IMR-90 (cell line): ENCODE measurements around the gene ARGLU1. TPM values are rescaled to one million over a fixed set of nuclear protein-coding genes. Genes with fewer than 3 reads are reported as not detected.

ENCODE experiments used
- ATAC-seq: fragments of 200-7000 bp; cut with Tn5 transposase; 2 replicates; pipeline ENCODE4 v1.9.1; 2020; ENCODE audit warnings: low read depth, mild to moderate bottlenecking, moderate library complexity
- BruUV-seq: library from RNA; stranded (reverse); fragments of 400-500 nt; replicated peaks from 2 replicates; lab custom pipeline; 2021; lab: Mats Ljungman, UMichigan
- CTCF ChIA-PET: fragments of 300-600 bp; formaldehyde crosslinking; extraction: SDS; loops from one replicate; lab custom pipeline; 2021; ENCODE audit warnings: antibody characterized with exemption; lab: Yijun Ruan, JAX
- POLR2A ChIA-PET: fragments of 300-600 bp; sonication (Branson Sonifier 250); formaldehyde crosslinking; loops from one replicate; lab custom pipeline; 2022; ENCODE audit warnings: antibody characterized with exemption; ENCODE audit not compliant: unreplicated experiment; lab: Charles Lee
- DNase-seq: peaks from one replicate; pipeline ENCODE4 v3.0.0; 2013
- H2AFZ ChIP-seq: replicated peaks from 2 replicates; pipeline ENCODE3; 2013; ENCODE audit warnings: low read length, mild to moderate bottlenecking; ENCODE audit not compliant: poor library complexity
- H2AK5ac ChIP-seq: 2 replicates; pipeline ENCODE4 v1.6.1; 2013; ENCODE audit warnings: low read depth, low read length, inconsistent platforms
- H2AK9ac ChIP-seq: replicated peaks from 2 replicates; pipeline ENCODE3; 2013; ENCODE audit warnings: mild to moderate bottlenecking, low read depth, low read length, moderate library complexity; ENCODE audit not compliant: poor library complexity
- H2BK120ac ChIP-seq: 2 replicates; pipeline ENCODE4 v1.6.1; 2013; ENCODE audit warnings: low read depth, low read length, inconsistent platforms
- H2BK15ac ChIP-seq: 3 replicates; pipeline ENCODE4 v1.6.1; 2013; ENCODE audit warnings: low read depth, low read length, inconsistent platforms
- H2BK20ac ChIP-seq: 2 replicates; pipeline ENCODE4 v1.6.1; 2013; ENCODE audit warnings: low read depth, mild to moderate bottlenecking, inconsistent platforms, low read length, moderate library complexity
- H2BK5ac ChIP-seq: 2 replicates; pipeline ENCODE4 v1.6.1; 2013; ENCODE audit warnings: mild to moderate bottlenecking, low read depth, low read length, inconsistent platforms; ENCODE audit not compliant: poor library complexity, severe bottlenecking
- H3K14ac ChIP-seq: replicated peaks from 2 replicates; pipeline ENCODE4 v1.6.1; 2013; ENCODE audit warnings: low read depth, low read length, inconsistent platforms
- H3K18ac ChIP-seq: 2 replicates; pipeline ENCODE4 v1.6.1; 2013; ENCODE audit warnings: low read depth, low read length, control low read depth
- H3K23ac ChIP-seq: 2 replicates; pipeline ENCODE4 v1.6.1; 2013; ENCODE audit warnings: low read depth, low read length, inconsistent platforms
- H3K27ac ChIP-seq: 2 replicates; pipeline ENCODE4 v1.5.1; 2013; ENCODE audit warnings: mild to moderate bottlenecking, control low read depth, low read length; ENCODE audit not compliant: insufficient read depth
- H3K27me3 ChIP-seq: 2 replicates; pipeline ENCODE4 v1.6.1; 2013; ENCODE audit warnings: low read length; ENCODE audit not compliant: control insufficient read depth, insufficient read depth
- H3K36me3 ChIP-seq: 2 replicates; pipeline ENCODE4 v1.6.1; 2013; ENCODE audit warnings: low read length, mixed read lengths; ENCODE audit not compliant: control insufficient read depth, insufficient read depth
- H3K4ac ChIP-seq: 2 replicates; pipeline ENCODE4 v1.6.1; 2013; ENCODE audit warnings: low read depth, low read length, inconsistent platforms
- H3K4me1 ChIP-seq: 2 replicates; pipeline ENCODE4 v1.6.1; 2013; ENCODE audit warnings: low read length, mixed read lengths; ENCODE audit not compliant: control insufficient read depth, insufficient read depth
- H3K4me2 ChIP-seq: 2 replicates; pipeline ENCODE4 v1.6.1; 2013; ENCODE audit warnings: low read depth, mild to moderate bottlenecking, control low read depth, low read length, moderate library complexity
- H3K4me3 ChIP-seq: 2 replicates; pipeline ENCODE4 v1.5.1; 2013; ENCODE audit warnings: low read depth, mild to moderate bottlenecking, control low read depth, low read length, moderate library complexity; ENCODE audit not compliant: insufficient read depth
- H3K56ac ChIP-seq: 2 replicates; pipeline ENCODE4 v1.6.1; 2013; ENCODE audit warnings: low read length, inconsistent platforms; ENCODE audit not compliant: insufficient read depth; ENCODE audit errors: extremely low read depth
- H3K79me1 ChIP-seq, 2 experiments: 2 replicates each; pipeline ENCODE4 v1.6.1; 2013; ENCODE audit warnings: low read length in 2 of 2, inconsistent platforms in 1 of 2, low read depth in 1 of 2
- H3K9ac ChIP-seq: 2 replicates; pipeline ENCODE4 v1.6.1; 2013; ENCODE audit warnings: low read depth, low read length, control low read depth
- H3K9me1 ChIP-seq: 2 replicates; pipeline ENCODE4 v1.6.1; 2013; ENCODE audit warnings: low read length, inconsistent platforms; ENCODE audit not compliant: insufficient read depth
- H3K9me3 ChIP-seq: 2 replicates; pipeline ENCODE4 v1.6.1; 2013; ENCODE audit warnings: low read length; ENCODE audit not compliant: control insufficient read depth, insufficient read depth
- H4K20me1 ChIP-seq: 2 replicates; pipeline ENCODE4 v1.6.1; 2013; ENCODE audit warnings: low read length, inconsistent platforms; ENCODE audit not compliant: insufficient read depth
- H4K5ac ChIP-seq: 2 replicates; pipeline ENCODE4 v1.6.1; 2013; ENCODE audit warnings: mild to moderate bottlenecking, low read depth, low read length, control low read depth
- H4K8ac ChIP-seq, 2 experiments: 2 replicates each; pipeline ENCODE4 v1.6.1; 2013; ENCODE audit warnings: low read depth in 2 of 2, low read length in 2 of 2, control low read depth in 1 of 2, inconsistent platforms in 1 of 2
- H4K91ac ChIP-seq: 2 replicates; pipeline ENCODE4 v1.6.1; 2013; ENCODE audit warnings: low read depth, low read length, inconsistent platforms; ENCODE audit not compliant: insufficient read depth
- CHD1 ChIP-seq: IDR thresholded peaks from 2 replicates; pipeline ENCODE4 v1.6.1; 2012; ENCODE audit warnings: low read depth, low read length, improper control_type of control experiment
- ELK1 ChIP-seq: fragments of 150-350 bp; IDR thresholded peaks from 2 replicates; pipeline ENCODE4 v1.6.1; 2016; ENCODE audit warnings: low read depth, mild to moderate bottlenecking, low read length, moderate library complexity, borderline replicate concordance
- MXI1 ChIP-seq: IDR thresholded peaks from 2 replicates; pipeline ENCODE4 v1.6.1; 2012; ENCODE audit warnings: low read depth, mild to moderate bottlenecking, low read length, moderate library complexity, borderline replicate concordance
- NFE2L2 ChIP-seq: fragments of 150-350 bp; IDR thresholded peaks from 2 replicates; pipeline ENCODE4 v1.6.1; 2016; ENCODE audit warnings: low read depth, mild to moderate bottlenecking, low read length
- POLR2A ChIP-seq: IDR thresholded peaks from 2 replicates; pipeline ENCODE4 v1.6.1; 2012; ENCODE audit warnings: mild to moderate bottlenecking, low read depth, low read length
- RAD21 ChIP-seq: IDR thresholded peaks from 2 replicates; pipeline ENCODE4 v1.6.1; 2012; ENCODE audit warnings: low read length, improper control_type of control experiment
- dilution Hi-C: fragments of 300-500 bp; cut with HindIII; formaldehyde crosslinking; loops from one replicate; pipeline ENCODE4 v1.14.3; 2018; ENCODE audit warnings: low sequenced_read_pairs; ENCODE audit not compliant: unreplicated experiment
- in situ Hi-C: fragments of 300-500 bp; cut with MboI; formaldehyde crosslinking; loops from 3 replicates; pipeline ENCODE4 v1.14.3; 2019; ENCODE audit warnings: low sequenced_read_pairs, inconsistent platforms, mixed read lengths
- intact Hi-C: fragments of 100-400 bp; cut with micrococcal nuclease; formaldehyde crosslinking; loops from 2 replicates; pipeline ENCODE4 v1.10.0; 2022
- polyA plus RNA-seq, 3 experiments: library from polyadenylated mRNA; depleted of rRNA; stranded (reverse); fragments of >200 nt; gene quantifications; 2 replicates each; pipeline ENCODE4 v1.2.3, GENCODE V29; 2012; ENCODE audit warnings: low replicate concordance in 1 of 3
- total RNA-seq: library from RNA; depleted of rRNA; stranded (reverse); fragments of >200 nt; gene quantifications from 2 replicates; pipeline ENCODE4 v1.2.3, GENCODE V29; 2012

Gene ARGLU1
- total and polyA plus RNA-seq, 2 of the 4 experiments (the other 2 are of a cell fraction): 11.1 to 51.4 TPM

- no peak overlapping the region for H2BK15ac ChIP-seq
- no peak overlapping the region for H3K4me3 ChIP-seq
- H3K27me3 ChIP-seq: no peaks in the 10 kb centered on the region
- no peak overlapping the region for H2BK20ac ChIP-seq
- H3K4ac ChIP-seq: no peak overlapping the region
- H3K79me1 ChIP-seq: peaks cover 3 to 8% of the 10 kb centered on the region in 2 experiments; a peak in 3 of 4 replicates
- in situ Hi-C loops: no loop called here
- no peak overlapping the region for H4K91ac ChIP-seq
- ChIA-PET CTCF (no interaction called here), POLR2A (no interaction called here)
- H2BK120ac ChIP-seq: no peak overlapping the region
- no peaks in the 10 kb centered on the region for H4K20me1 ChIP-seq
- no peak overlapping the region for H4K5ac ChIP-seq
- no peak overlapping the region for H4K8ac ChIP-seq
- dilution Hi-C loops: no loop called here
- H3K18ac ChIP-seq: no peak overlapping the region
- no peak overlapping the region for H2AK9ac ChIP-seq
- no peaks in the 10 kb centered on the region for H3K4me1 ChIP-seq
- H2BK5ac ChIP-seq: no peak overlapping the region
- no peaks in the 10 kb centered on the region for H3K9me3 ChIP-seq
- H3K9ac ChIP-seq: no peak overlapping the region
- H3K56ac ChIP-seq: no peak overlapping the region
- no peak for ATAC-seq
- no peak overlapping the region for H3K23ac ChIP-seq
- intact Hi-C loops: no loop called here
- H2AFZ ChIP-seq: no peak overlapping the region
- no TSS peak for BruUV-seq
- H3K27ac ChIP-seq: no peak overlapping the region
- H3K9me1 ChIP-seq: no peaks in the 10 kb centered on the region
- H3K14ac ChIP-seq: no peak overlapping the region
- H2AK5ac ChIP-seq: no peak overlapping the region
- no peak for DNase-seq
- no peak overlapping the region for H3K4me2 ChIP-seq
- peaks cover 14% of the 10 kb centered on the region for H3K36me3 ChIP-seq
- TF ChIP-seq CHD1: no peak
- no peak for TF ChIP-seq MXI1
- no peak for TF ChIP-seq ELK1
- TF ChIP-seq NFE2L2: no peak
- no peak for TF ChIP-seq RAD21
- TF ChIP-seq POLR2A: no peak
Measured at GRCh38 chr13:106494506-106494905, 73.4 kb downstream of the ARGLU1 start.
